ENCODE measurements around the gene APOL4.

Gene APOL4

GRCh38 chr22:36151006-36151595 lies 50.5 kb downstream of the APOL4 start:
- no peak for DNase-seq

GRCh38 chr22:36149441-36149840 lies 52.2 kb downstream of the APOL4 start:
- DNase-seq, result no peak

- DNase-seq, result no peak
These were observed 53.2 kb downstream of the APOL4 start for GRCh38 chr22:36148411-36148810.

- DNase-seq, result no peak
These were observed 54.3 kb downstream of the APOL4 start for GRCh38 chr22:36147196-36147791.

- no peak for DNase-seq
These were observed 55.7 kb downstream of the APOL4 start for GRCh38 chr22:36145881-36146280.

- no peak for DNase-seq
These were observed 56.6 kb downstream of the APOL4 start for GRCh38 chr22:36144886-36145541.

GRCh38 chr22:36143956-36144355 lies 57.7 kb downstream of the APOL4 start:
- no peak for DNase-seq

GRCh38 chr22:36143066-36143815 lies 58.4 kb downstream of the APOL4 start:
- DNase-seq, result no peak

GRCh38 chr22:36141481-36141880 lies 60.1 kb downstream of the APOL4 start:
- no peak for DNase-seq
